H9 (cell line): ENCODE measurements around the gene LRRC8E. TPM values are rescaled to one million over a fixed set of nuclear protein-coding genes. Genes with fewer than 3 reads are reported as not detected.

Source experiments
- DNase-seq: peaks from one replicate; pipeline ENCODE4 v3.0.0-alpha.2; 2017
- H2AFZ ChIP-seq: one replicate; pipeline ENCODE4 v1.6.1; 2013; ENCODE audit warnings: mild to moderate bottlenecking, low read length, control low read depth, moderate library complexity
- H2AK5ac ChIP-seq: 2 replicates; pipeline ENCODE4 v1.6.1; 2013; ENCODE audit warnings: low read length, control low read depth, mixed read lengths; ENCODE audit not compliant: insufficient read length
- H2BK120ac ChIP-seq: one replicate; pipeline ENCODE4 v1.6.1; 2013; ENCODE audit warnings: low read depth, mild to moderate bottlenecking, low read length, control low read depth, inconsistent platforms; ENCODE audit not compliant: poor library complexity, severe bottlenecking
- H2BK12ac ChIP-seq: 2 replicates; pipeline ENCODE4 v1.6.1; 2013; ENCODE audit warnings: low read length, control low read depth, mixed read lengths, low read depth; ENCODE audit not compliant: insufficient read length
- H2BK15ac ChIP-seq: 2 replicates; pipeline ENCODE4 v1.6.1; 2013; ENCODE audit warnings: low read depth, low read length, control low read depth
- H2BK20ac ChIP-seq: one replicate; pipeline ENCODE4 v1.6.1; 2013; ENCODE audit warnings: low read depth, mild to moderate bottlenecking, low read length, control low read depth, inconsistent platforms; ENCODE audit not compliant: poor library complexity, severe bottlenecking
- H2BK5ac ChIP-seq: 2 replicates; pipeline ENCODE4 v1.6.1; 2013; ENCODE audit warnings: low read length, control low read depth, mixed read lengths; ENCODE audit not compliant: insufficient read length
- H3K14ac ChIP-seq: 2 replicates; pipeline ENCODE4 v1.6.1; 2013; ENCODE audit warnings: low read length, control low read depth; ENCODE audit not compliant: insufficient read depth
- H3K18ac ChIP-seq: 2 replicates; pipeline ENCODE4 v1.6.1; 2013; ENCODE audit warnings: low read depth, mild to moderate bottlenecking, mixed read lengths, low read length, control low read depth; ENCODE audit not compliant: insufficient read length
- H3K23ac ChIP-seq: 2 replicates; pipeline ENCODE4 v1.6.1; 2013; ENCODE audit warnings: low read length, control low read depth, mixed read lengths, low read depth; ENCODE audit not compliant: insufficient read length
- H3K23me2 ChIP-seq: 2 replicates; pipeline ENCODE4 v1.6.1; 2013; ENCODE audit warnings: low read depth, mild to moderate bottlenecking, mixed read lengths, low read length, control low read depth; ENCODE audit not compliant: insufficient read length, poor library complexity, severe bottlenecking
- H3K27ac ChIP-seq: 2 replicates; pipeline ENCODE4 v1.5.1; 2013; ENCODE audit warnings: low read length, control low read depth, mixed read lengths, low read depth; ENCODE audit not compliant: insufficient read length
- H3K27me3 ChIP-seq: 2 replicates; pipeline ENCODE4 v1.6.1; 2013; ENCODE audit warnings: low read length, control low read depth, inconsistent platforms; ENCODE audit not compliant: insufficient read depth
- H3K4ac ChIP-seq: 2 replicates; pipeline ENCODE4 v1.6.1; 2013; ENCODE audit warnings: low read depth, mild to moderate bottlenecking, control low read depth, inconsistent platforms, low read length, moderate library complexity
- H3K4me1 ChIP-seq: 2 replicates; pipeline ENCODE4 v1.6.1; 2013; ENCODE audit warnings: low read length, control low read depth, inconsistent platforms; ENCODE audit not compliant: insufficient read depth
- H3K4me2 ChIP-seq: 2 replicates; pipeline ENCODE4 v1.6.1; 2013; ENCODE audit warnings: low read length, control low read depth, mixed read lengths; ENCODE audit not compliant: insufficient read length, insufficient read depth
- H3K56ac ChIP-seq: 2 replicates; pipeline ENCODE4 v1.6.1; 2013; ENCODE audit warnings: low read depth, mild to moderate bottlenecking, mixed read lengths, low read length, control low read depth; ENCODE audit not compliant: insufficient read length
- H3K79me1 ChIP-seq: 2 replicates; pipeline ENCODE4 v1.6.1; 2013; ENCODE audit warnings: low read depth, mild to moderate bottlenecking, moderate library complexity, low read length, control low read depth, inconsistent platforms; ENCODE audit not compliant: insufficient read depth, poor library complexity, severe bottlenecking
- H3K79me2 ChIP-seq: 2 replicates; pipeline ENCODE4 v1.6.1; 2013; ENCODE audit warnings: low read length, control low read depth, inconsistent platforms; ENCODE audit not compliant: insufficient read depth
- H3K9ac ChIP-seq: 2 replicates; pipeline ENCODE4 v1.6.1; 2013; ENCODE audit warnings: low read length, control low read depth, mixed read lengths; ENCODE audit not compliant: insufficient read length; ENCODE audit errors: extremely low read depth
- H3K9me3 ChIP-seq: one replicate; pipeline ENCODE4 v1.6.1; 2013; ENCODE audit warnings: low read depth, low read length, inconsistent platforms; ENCODE audit not compliant: control insufficient read depth
- H3T11ph ChIP-seq: one replicate; pipeline ENCODE4 v1.6.1; 2013; ENCODE audit warnings: mild to moderate bottlenecking, low read length, control low read depth, inconsistent platforms
- H4K20me1 ChIP-seq: one replicate; pipeline ENCODE4 v1.6.1; 2013; ENCODE audit not compliant: control insufficient read depth, insufficient read length, insufficient read depth
- H4K5ac ChIP-seq: 2 replicates; pipeline ENCODE4 v1.6.1; 2013; ENCODE audit warnings: low read depth, mild to moderate bottlenecking, mixed read lengths, low read length, control low read depth; ENCODE audit not compliant: insufficient read length
- H4K8ac ChIP-seq: replicated peaks from 2 replicates; pipeline ENCODE4 v1.6.1; 2013; ENCODE audit warnings: low read length, control low read depth, mixed read lengths, low read depth; ENCODE audit not compliant: insufficient read length
- H4K91ac ChIP-seq: 2 replicates; pipeline ENCODE4 v1.6.1; 2013; ENCODE audit warnings: low read depth, mild to moderate bottlenecking, moderate library complexity, mixed read lengths, low read length, control low read depth; ENCODE audit not compliant: insufficient read length
- H3K27ac Mint-ChIP-seq, 3 experiments: 2 replicates in 2 of 3; 3 replicates in 1 of 3; pipeline ENCODE4 v1.8.0; 2020 to 2021; ENCODE audit warnings: mixed read lengths in 3 of 3, mild to moderate bottlenecking in 1 of 3, moderate library complexity in 1 of 3
- H3K27me3 Mint-ChIP-seq: 2 replicates; pipeline ENCODE4 v1.8.0; 2021; ENCODE audit warnings: low read depth, mild to moderate bottlenecking, moderate library complexity, mixed read lengths
- H3K36me3 Mint-ChIP-seq, 3 experiments: 2 replicates in 2 of 3; 3 replicates in 1 of 3; pipeline ENCODE4 v1.8.0; 2020 to 2021; ENCODE audit warnings: low read depth in 3 of 3, mixed read lengths in 3 of 3; ENCODE audit not compliant: insufficient read depth in 1 of 3
- H3K4me1 Mint-ChIP-seq, 2 experiments: 2 replicates each; pipeline ENCODE4 v1.8.0; 2020; ENCODE audit warnings: mixed read lengths in 2 of 2
- H3K4me3 Mint-ChIP-seq, 2 experiments: 2 replicates in 1 of 2; 3 replicates in 1 of 2; pipeline ENCODE4 v1.8.0; 2020 to 2021; ENCODE audit warnings: mild to moderate bottlenecking in 2 of 2, mixed read lengths in 2 of 2, moderate library complexity in 1 of 2
- H3K9me3 Mint-ChIP-seq, 2 experiments: 2 replicates in 1 of 2; 3 replicates in 1 of 2; pipeline ENCODE4 v1.8.0; 2020; ENCODE audit warnings: mild to moderate bottlenecking in 2 of 2, mixed read lengths in 2 of 2, moderate library complexity in 1 of 2
- WGBS: extraction: QIAGEN DNeasy Blood & Tissue Kit; methylation state at CpG from one replicate; pipeline ENCODE4 v1.1.7; 2013; ENCODE audit warnings: missing lambda C conversion rate, low lambda C conversion rate, mixed read lengths; ENCODE audit not compliant: insufficient read length; ENCODE audit errors: extremely low coverage; 5-methylcytosine and 5-hydroxymethylcytosine counted together
- total RNA-seq: library from RNA; stranded (reverse); gene quantifications from 2 replicates; pipeline ENCODE4 v1.2.1, GENCODE V29; 2021
- TF ChIP-seq, protein P1 (sequence below): fragments of 200-600 bp; sonication (generic); conservative IDR thresholded peaks from 3 replicates; pipeline ENCODE4 v1.8.0; 2021; ENCODE audit warnings: antibody characterized with exemption, mild to moderate bottlenecking

The LRRC8E gene
- total RNA-seq, 1 experiment from 2014 or later: 4.8 TPM

DNA sequence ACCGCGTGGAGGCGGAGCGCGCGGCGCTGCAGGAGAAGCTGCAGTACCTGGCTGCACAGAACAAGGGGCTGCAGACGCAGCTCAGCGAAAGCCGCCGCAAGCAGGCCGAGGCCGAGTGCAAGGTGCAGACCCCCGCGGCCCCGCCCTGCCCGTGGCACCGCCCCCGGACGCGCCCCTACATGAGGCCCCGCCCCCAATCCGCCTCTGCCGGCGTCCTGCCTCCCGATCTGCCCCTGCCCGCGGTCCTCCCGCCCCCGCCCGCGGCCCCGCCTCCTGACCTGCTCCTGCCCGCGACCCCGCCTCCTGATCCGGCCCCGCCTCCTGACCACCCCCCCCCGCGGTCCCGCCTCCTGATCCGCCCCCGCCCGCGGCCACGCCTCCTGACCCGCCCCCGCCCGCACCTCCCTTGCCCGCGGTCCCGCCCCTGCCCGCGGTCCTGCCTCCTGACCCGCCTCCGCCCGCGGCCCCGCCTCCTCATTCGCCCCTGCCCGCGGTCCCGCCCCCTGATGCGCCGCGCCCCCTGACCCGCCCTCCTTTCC lies 25.8 kb upstream of the LRRC8E start:
- Histone ChIP-seq H2AFZ (no peak overlapping the region), H3K9me3 (no peaks in the 10 kb centered on the region), H3K23me2 (peaks cover 15% of the 10 kb centered on the region), H2BK20ac (no peak overlapping the region), H3K4ac (no peak overlapping the region), H3T11ph (no peak overlapping the region), H3K56ac (no peak overlapping the region), H3K9ac (no peak overlapping the region), H3K27ac (no peak overlapping the region), H3K79me1 (no peaks in the 10 kb centered on the region), H3K4me1 (no peaks in the 10 kb centered on the region; the same call in 1 of the 2 replicates), H3K27me3 (peaks cover 4% of the 10 kb centered on the region; the same call in 1 of the 2 replicates), H4K5ac (no peak overlapping the region), H4K20me1 (peaks cover 6% of the 10 kb centered on the region), H3K18ac (peak overlapping the region; percentile 12), H2BK5ac (no peak overlapping the region), H3K14ac (peak overlapping the region; percentile 33; the same call in 1 of the 2 replicates), H2BK12ac (no peak overlapping the region), H4K8ac (no peak overlapping the region), H2AK5ac (no peak overlapping the region), H3K4me2 (peak overlapping the region; percentile 69), H2BK120ac (no peak overlapping the region), H2BK15ac (no peak overlapping the region), H4K91ac (no peak overlapping the region), H3K23ac (no peak overlapping the region), H3K79me2 (no peaks in the 10 kb centered on the region)
- H3K9me3 Mint-ChIP-seq: no peaks in the 10 kb centered on the region
- TF ChIP-seq, protein P1, sequence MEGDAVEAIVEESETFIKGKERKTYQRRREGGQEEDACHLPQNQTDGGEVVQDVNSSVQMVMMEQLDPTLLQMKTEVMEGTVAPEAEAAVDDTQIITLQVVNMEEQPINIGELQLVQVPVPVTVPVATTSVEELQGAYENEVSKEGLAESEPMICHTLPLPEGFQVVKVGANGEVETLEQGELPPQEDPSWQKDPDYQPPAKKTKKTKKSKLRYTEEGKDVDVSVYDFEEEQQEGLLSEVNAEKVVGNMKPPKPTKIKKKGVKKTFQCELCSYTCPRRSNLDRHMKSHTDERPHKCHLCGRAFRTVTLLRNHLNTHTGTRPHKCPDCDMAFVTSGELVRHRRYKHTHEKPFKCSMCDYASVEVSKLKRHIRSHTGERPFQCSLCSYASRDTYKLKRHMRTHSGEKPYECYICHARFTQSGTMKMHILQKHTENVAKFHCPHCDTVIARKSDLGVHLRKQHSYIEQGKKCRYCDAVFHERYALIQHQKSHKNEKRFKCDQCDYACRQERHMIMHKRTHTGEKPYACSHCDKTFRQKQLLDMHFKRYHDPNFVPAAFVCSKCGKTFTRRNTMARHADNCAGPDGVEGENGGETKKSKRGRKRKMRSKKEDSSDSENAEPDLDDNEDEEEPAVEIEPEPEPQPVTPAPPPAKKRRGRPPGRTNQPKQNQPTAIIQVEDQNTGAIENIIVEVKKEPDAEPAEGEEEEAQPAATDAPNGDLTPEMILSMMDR: no peak
- H3K36me3 Mint-ChIP-seq: no peaks in the 10 kb centered on the region; a peak in 1 of 7 replicates
- no CpG with 5 or more reads among the region's 67 CpGs for WGBS
- 0 out of 7 replicates have a peak overlapping the region, but pooled peaks of 1 of the 3 experiments have one; percentile 37 for H3K27ac Mint-ChIP-seq
- peak overlapping the region; percentile 62 to 85 for H3K4me3 Mint-ChIP-seq
- peak; percentile 98 for DNase-seq
- peaks cover 13 to 39% of the 10 kb centered on the region in 2 experiments for H3K4me1 Mint-ChIP-seq
- H3K27me3 Mint-ChIP-seq: peaks cover 57% of the 10 kb centered on the region
